ENCODE data around the gene IGDCC3. TPM values are rescaled to one million over a fixed set of nuclear protein-coding genes. Genes with fewer than 3 reads are reported as not detected.

Gene IGDCC3
- polyA plus RNA-seq (2013) = 144 and 157 TPM in 2 replicates

- H2BK120ac ChIP-seq (ENCODE audit: insufficient read depth, low read length, poor library complexity) = peak within 1 kb of the TSS; percentile 96
- peak within 1 kb of the TSS; percentile 97 for H2BK5ac ChIP-seq (ENCODE audit: low read depth, low read length, poor library complexity)
- H2BK12ac ChIP-seq (ENCODE audit: low read length) = peak within 1 kb of the TSS; percentile 66
- peak within 1 kb of the TSS; percentile 85 for H2AFZ ChIP-seq (ENCODE audit: insufficient read depth, low read length, poor library complexity)
- peaks cover 18 to 22% of the 10 kb centered on the region in 2 experiments for H3K36me3 ChIP-seq (ENCODE audit: control insufficient read depth in 1 of 2, insufficient read depth in 2 of 2, low read length in 2 of 2)
- H3K9me3 ChIP-seq (ENCODE audit: insufficient read depth, low read depth, low read length) = no peaks in the 10 kb centered on the region
- no CpG with 5 or more reads among the region's 42 CpGs for WGBS (ENCODE audit: extremely low coverage, insufficient coverage, insufficient read length)
- peak within 1 kb of the TSS; percentile 98 for H4K91ac ChIP-seq (ENCODE audit: low read depth, low read length)
- peak within 1 kb of the TSS; percentile 94 for H3K14ac ChIP-seq (ENCODE audit: low read length)
- peaks cover 15 to 18% of the 10 kb centered on the region in 2 experiments for H3K4me1 ChIP-seq (ENCODE audit: control insufficient read depth in 1 of 2, insufficient read depth in 2 of 2, low read length in 2 of 2)
- H3K4me3 ChIP-seq (ENCODE audit: low read depth, low read length) = peak within 1 kb of the TSS; percentile 98
- peaks cover 19% of the 10 kb centered on the region for H3K79me2 ChIP-seq (ENCODE audit: control insufficient read depth, insufficient read depth, low read length, poor library complexity)
- peak within 1 kb of the TSS; percentile 93 for H3K27ac ChIP-seq (ENCODE audit: low read depth, low read length)
- peaks cover 23% of the 10 kb centered on the region for H3K79me1 ChIP-seq (ENCODE audit: low read length)
- peak within 1 kb of the TSS; percentile 98 for H3K18ac ChIP-seq (ENCODE audit: low read length)
- peak within 1 kb of the TSS; percentile 84 for H3K4me2 ChIP-seq (ENCODE audit: low read length)
- peak within 1 kb of the TSS; percentile 67 for H3K9ac ChIP-seq (ENCODE audit: low read length)
- peak within 1 kb of the TSS; percentile 74 for H2AK5ac ChIP-seq (ENCODE audit: low read length)
- H3K23ac ChIP-seq (ENCODE audit: low read length) = peak within 1 kb of the TSS; percentile 17
- peak within 1 kb of the TSS; percentile 88 for H4K8ac ChIP-seq (ENCODE audit: low read depth, low read length)
- peak within 1 kb of the TSS; percentile 92 for H4K12ac ChIP-seq (ENCODE audit: low read depth, low read length)
- DNase-seq = no peak
- peak within 1 kb of the TSS; percentile 96 for H3K4ac ChIP-seq (ENCODE audit: low read depth, low read length)
- no peaks in the 10 kb centered on the region for H3K27me3 ChIP-seq (ENCODE audit: insufficient read depth, low read length)
Observed at GRCh38 chr15:65377976-65378366, at the start of gene IGDCC3. IGDCC3 (minus strand) TSS chr15:65378002; CDS start chr15:65377788, 214 bp downstream.

- Histone ChIP-seq H2BK5ac (ENCODE audit: low read depth, low read length, poor library complexity) (no peak overlapping the region), H3K18ac (ENCODE audit: low read length) (no peak overlapping the region), H3K79me1 (ENCODE audit: low read length) (peaks cover 3% of the 10 kb centered on the region), H4K91ac (ENCODE audit: low read depth, low read length) (no peak overlapping the region), H3K4me2 (ENCODE audit: low read length) (no peak overlapping the region), H3K36me3 (ENCODE audit: control insufficient read depth in 1 of 2, insufficient read depth in 2 of 2, low read length in 2 of 2) (no peaks in the 10 kb centered on the region), H4K8ac (ENCODE audit: low read depth, low read length) (no peak overlapping the region), H3K4ac (ENCODE audit: low read depth, low read length) (no peak overlapping the region), H3K27ac (ENCODE audit: low read depth, low read length) (no peak overlapping the region), H3K79me2 (ENCODE audit: control insufficient read depth, insufficient read depth, low read length, poor library complexity) (no peaks in the 10 kb centered on the region), H3K4me3 (ENCODE audit: low read depth, low read length) (no peak overlapping the region), H3K23ac (ENCODE audit: low read length) (no peak overlapping the region), H3K4me1 (ENCODE audit: control insufficient read depth in 1 of 2, insufficient read depth in 2 of 2, low read length in 2 of 2) (peaks cover 8 to 11% of the 10 kb centered on the region in 2 experiments), H3K9me3 (ENCODE audit: insufficient read depth, low read depth, low read length) (peaks cover 1% of the 10 kb centered on the region), H4K12ac (ENCODE audit: low read depth, low read length) (no peak overlapping the region), H3K9ac (ENCODE audit: low read length) (no peak overlapping the region), H2AK5ac (ENCODE audit: low read length) (no peak overlapping the region), H2BK12ac (ENCODE audit: low read length) (no peak overlapping the region), H3K27me3 (ENCODE audit: insufficient read depth, low read length) (peaks cover 14% of the 10 kb centered on the region), H3K14ac (ENCODE audit: low read length) (no peak overlapping the region), H2BK120ac (ENCODE audit: insufficient read depth, low read length, poor library complexity) (no peak overlapping the region), H2AFZ (ENCODE audit: insufficient read depth, low read length, poor library complexity) (no peak overlapping the region)
- WGBS (ENCODE audit: extremely low coverage, insufficient coverage, insufficient read length) = no CpG with 5 or more reads among the region's 2 CpGs
- DNase-seq = no peak
Observed at GRCh38 chr15:65426216-65426853, 48.5 kb upstream of the IGDCC3 start.

- Histone ChIP-seq H3K14ac (ENCODE audit: low read length) (no peak overlapping the region), H3K18ac (ENCODE audit: low read length) (no peak overlapping the region), H2BK12ac (ENCODE audit: low read length) (no peak overlapping the region), H3K9me3 (ENCODE audit: insufficient read depth, low read depth, low read length) (no peaks in the 10 kb centered on the region), H4K8ac (ENCODE audit: low read depth, low read length) (no peak overlapping the region), H3K4me2 (ENCODE audit: low read length) (no peak overlapping the region), H4K12ac (ENCODE audit: low read depth, low read length) (no peak overlapping the region), H3K23ac (ENCODE audit: low read length) (no peak overlapping the region), H3K27ac (ENCODE audit: low read depth, low read length) (no peak overlapping the region), H2BK120ac (ENCODE audit: insufficient read depth, low read length, poor library complexity) (no peak overlapping the region), H3K36me3 (ENCODE audit: control insufficient read depth in 1 of 2, insufficient read depth in 2 of 2, low read length in 2 of 2) (no peaks in the 10 kb centered on the region), H3K4me3 (ENCODE audit: low read depth, low read length) (no peak overlapping the region), H3K79me1 (ENCODE audit: low read length) (peaks cover 4% of the 10 kb centered on the region), H3K27me3 (ENCODE audit: insufficient read depth, low read length) (peaks cover 14% of the 10 kb centered on the region), H3K79me2 (ENCODE audit: control insufficient read depth, insufficient read depth, low read length, poor library complexity) (no peaks in the 10 kb centered on the region), H2BK5ac (ENCODE audit: low read depth, low read length, poor library complexity) (no peak overlapping the region), H3K4ac (ENCODE audit: low read depth, low read length) (no peak overlapping the region), H3K9ac (ENCODE audit: low read length) (no peak overlapping the region), H3K4me1 (ENCODE audit: control insufficient read depth in 1 of 2, insufficient read depth in 2 of 2, low read length in 2 of 2) (peaks cover 16 to 20% of the 10 kb centered on the region in 2 experiments), H4K91ac (ENCODE audit: low read depth, low read length) (no peak overlapping the region), H2AFZ (ENCODE audit: insufficient read depth, low read length, poor library complexity) (no peak overlapping the region), H2AK5ac (ENCODE audit: low read length) (no peak overlapping the region)
- DNase-seq = no peak
- WGBS (ENCODE audit: extremely low coverage, insufficient coverage, insufficient read length) = no CpG with 5 or more reads among the region's 5 CpGs
Observed at GRCh38 chr15:65424683-65425082, 46.9 kb upstream of the IGDCC3 start.

- H3K79me2 ChIP-seq (ENCODE audit: control insufficient read depth, insufficient read depth, low read length, poor library complexity) = no peaks in the 10 kb centered on the region
- H3K23ac ChIP-seq (ENCODE audit: low read length) = no peak overlapping the region
- no peaks in the 10 kb centered on the region for H3K9me3 ChIP-seq (ENCODE audit: insufficient read depth, low read depth, low read length)
- no peak overlapping the region for H2AFZ ChIP-seq (ENCODE audit: insufficient read depth, low read length, poor library complexity)
- no peak overlapping the region for H4K8ac ChIP-seq (ENCODE audit: low read depth, low read length)
- no peak for DNase-seq
- H4K91ac ChIP-seq (ENCODE audit: low read depth, low read length) = no peak overlapping the region
- H3K27ac ChIP-seq (ENCODE audit: low read depth, low read length) = no peak overlapping the region
- WGBS (ENCODE audit: extremely low coverage, insufficient coverage, insufficient read length) = no CpG with 5 or more reads among the region's 9 CpGs
- H3K14ac ChIP-seq (ENCODE audit: low read length) = no peak overlapping the region
- no peak overlapping the region for H2BK120ac ChIP-seq (ENCODE audit: insufficient read depth, low read length, poor library complexity)
- H2BK5ac ChIP-seq (ENCODE audit: low read depth, low read length, poor library complexity) = no peak overlapping the region
- H3K36me3 ChIP-seq (ENCODE audit: control insufficient read depth in 1 of 2, insufficient read depth in 2 of 2, low read length in 2 of 2) = no peaks in the 10 kb centered on the region
- no peak overlapping the region for H3K4me3 ChIP-seq (ENCODE audit: low read depth, low read length)
- peaks cover 16 to 20% of the 10 kb centered on the region in 2 experiments for H3K4me1 ChIP-seq (ENCODE audit: control insufficient read depth in 1 of 2, insufficient read depth in 2 of 2, low read length in 2 of 2)
- no peak overlapping the region for H3K4me2 ChIP-seq (ENCODE audit: low read length)
- H2AK5ac ChIP-seq (ENCODE audit: low read length) = no peak overlapping the region
- H4K12ac ChIP-seq (ENCODE audit: low read depth, low read length) = no peak overlapping the region
- no peak overlapping the region for H2BK12ac ChIP-seq (ENCODE audit: low read length)
- peaks cover 4% of the 10 kb centered on the region for H3K79me1 ChIP-seq (ENCODE audit: low read length)
- no peak overlapping the region for H3K9ac ChIP-seq (ENCODE audit: low read length)
- peaks cover 14% of the 10 kb centered on the region for H3K27me3 ChIP-seq (ENCODE audit: insufficient read depth, low read length)
- no peak overlapping the region for H3K18ac ChIP-seq (ENCODE audit: low read length)
- H3K4ac ChIP-seq (ENCODE audit: low read depth, low read length) = no peak overlapping the region
Observed at GRCh38 chr15:65423976-65424679, 46.3 kb upstream of the IGDCC3 start.

All from trophoblast cell (in vitro differentiated cells and primary cell).